NCI-H1092 (cell line): ENCODE measurements around the gene METTL16.

Source experiments
- DNase-seq: peaks from one replicate; lab custom pipeline; 2025; lab: John Stamatoyannopoulos, UW

Gene METTL16

GRCh38 chr17:2395258-2396181, 116.2 kb downstream of the METTL16 start:
- DNase-seq = no peak

GRCh38 chr17:2394775-2395201, 116.9 kb downstream of the METTL16 start:
- DNase-seq = no peak

GRCh38 chr17:2393954-2394749, 117.5 kb downstream of the METTL16 start:
- DNase-seq = no peak

GRCh38 chr17:2393174-2393953, 118.3 kb downstream of the METTL16 start:
- DNase-seq = peak; percentile 79

GRCh38 chr17:2392252-2393173, 119.2 kb downstream of the METTL16 start:
- peak; percentile 81 for DNase-seq

GRCh38 chr17:2391597-2392251, 120.0 kb downstream of the METTL16 start:
- DNase-seq = no peak

- no peak for DNase-seq
These were observed 121.4 kb downstream of the METTL16 start for GRCh38 chr17:2390199-2390836.

- DNase-seq = no peak
These were observed 123.0 kb downstream of the METTL16 start for GRCh38 chr17:2388683-2389055.

- no peak for DNase-seq
These were observed 123.5 kb downstream of the METTL16 start for GRCh38 chr17:2388020-2388682.

GRCh38 chr17:2387086-2388019, 124.3 kb downstream of the METTL16 start:
- DNase-seq = no peak

GRCh38 chr17:2386400-2387085, 125.1 kb downstream of the METTL16 start:
- DNase-seq = no peak

- DNase-seq = no peak
These were observed 126.2 kb downstream of the METTL16 start for GRCh38 chr17:2385240-2386210.

GRCh38 chr17:2384439-2385127, 127.1 kb downstream of the METTL16 start:
- no peak for DNase-seq

GRCh38 chr17:2383628-2384167, 128.0 kb downstream of the METTL16 start:
- no peak for DNase-seq

- DNase-seq = no peak
These were observed 130.6 kb downstream of the METTL16 start for GRCh38 chr17:2380950-2381649.
